GM12892 (cell line): ENCODE measurements around the gene DNAJB8. TPM values are rescaled to one million over a fixed set of nuclear protein-coding genes. Genes with fewer than 3 reads are reported as not detected.
A peak's percentile ranks its signal among the peaks of the same experiment; 100 is the strongest.

Experiments used
- DNase-seq: peaks from one replicate; pipeline ENCODE4 v3.0.0; 2011; ENCODE audit not compliant: insufficient read length
- FAIRE-seq: peaks from 2 replicates; lab custom pipeline; 2011; peaks lifted over from hg19 to GRCh38; lab: Jason Lieb, UNC
- POLR2A ChIP-seq: IDR thresholded peaks from 2 replicates; pipeline ENCODE4 v1.6.1; 2011; ENCODE audit warnings: low read depth, low read length, control low read depth
- POLR2AphosphoS5 ChIP-seq: IDR thresholded peaks from 2 replicates; pipeline ENCODE4 v1.6.1; 2011; ENCODE audit warnings: low read depth, low read length, control low read depth
- TAF1 ChIP-seq: IDR thresholded peaks from 2 replicates; pipeline ENCODE4 v1.6.1; 2011; ENCODE audit warnings: low read depth, mild to moderate bottlenecking, control low read depth, low read length, borderline replicate concordance
- polyA plus RNA-seq: library from polyadenylated mRNA; unstranded; fragments of >200 nt; gene quantifications from one replicate; pipeline ENCODE4 v1.2.1, GENCODE V29; 2012; ENCODE audit warnings: missing spikeins, inconsistent platforms; ENCODE audit not compliant: missing spikeins

The DNAJB8 gene
- polyA plus RNA-seq = not detected

GRCh38 chr3:128466840-128467541 is at the start of gene DNAJB8:
Gene DNAJB8 (minus strand): TSS chr3:128466890. CDS start chr3:128463245, 3,645 bp downstream.
- TF ChIP-seq POLR2A (no peak), TAF1 (no peak), POLR2AphosphoS5 (no peak)
- no peak for DNase-seq
- peak; percentile 5 for FAIRE-seq

- FAIRE-seq (no peak), DNase-seq (no peak)
- no peak for TF ChIP-seq TAF1
- TF ChIP-seq POLR2AphosphoS5 = no peak
- TF ChIP-seq POLR2A = no peak
Observed at GRCh38 chr3:128515967-128516366, 49.3 kb upstream of the DNAJB8 start.

GRCh38 chr3:128508852-128509251 is 42.2 kb upstream of the DNAJB8 start:
- TF ChIP-seq POLR2A (no peak), TAF1 (no peak), POLR2AphosphoS5 (no peak)

GRCh38 chr3:128506754-128507153 is 40.1 kb upstream of the DNAJB8 start:
- TF ChIP-seq TAF1 = no peak
- FAIRE-seq = no peak
- no peak for DNase-seq

More at GRCh38 chr3:128508852-128509251, 42.2 kb upstream of the DNAJB8 start:
- FAIRE-seq (no peak), DNase-seq (no peak)

- FAIRE-seq (no peak), DNase-seq (no peak)
- no peak for TF ChIP-seq POLR2A
Observed at GRCh38 chr3:128505771-128506170, 39.1 kb upstream of the DNAJB8 start.

GRCh38 chr3:128504963-128505730 is 38.5 kb upstream of the DNAJB8 start:
- no peak for TF ChIP-seq POLR2AphosphoS5
- no peak for TF ChIP-seq TAF1
- TF ChIP-seq POLR2A = no peak
- FAIRE-seq = no peak

GRCh38 chr3:128504533-128504915 is 37.8 kb upstream of the DNAJB8 start:
- no peak for DNase-seq
- no peak for TF ChIP-seq TAF1
- TF ChIP-seq POLR2A = no peak
- no peak for TF ChIP-seq POLR2AphosphoS5
- no peak for FAIRE-seq

More at GRCh38 chr3:128504963-128505730, 38.5 kb upstream of the DNAJB8 start:
- DNase-seq = no peak

- TF ChIP-seq POLR2AphosphoS5 = no peak
- TF ChIP-seq TAF1 = no peak
- no peak for TF ChIP-seq POLR2A
- FAIRE-seq = no peak
- no peak for DNase-seq
Observed at GRCh38 chr3:128503751-128504532, 37.3 kb upstream of the DNAJB8 start.

GRCh38 chr3:128503164-128503651 is 36.5 kb upstream of the DNAJB8 start:
- DNase-seq (no peak), FAIRE-seq (no peak)
- no peak for TF ChIP-seq POLR2AphosphoS5
- TF ChIP-seq TAF1 = no peak
- no peak for TF ChIP-seq POLR2A

- TF ChIP-seq POLR2A = no peak
- FAIRE-seq (no peak), DNase-seq (no peak)
Observed at GRCh38 chr3:128502712-128503111, 36.0 kb upstream of the DNAJB8 start.

- TF ChIP-seq TAF1 (no peak), POLR2A (no peak), POLR2AphosphoS5 (no peak)
- no peak for FAIRE-seq
- DNase-seq = no peak
Observed at GRCh38 chr3:128501431-128501830, 34.7 kb upstream of the DNAJB8 start.
